Measurements from ENCODE around the gene GOLGA6A. TPM values are rescaled to one million over a fixed set of nuclear protein-coding genes. Genes with fewer than 3 reads are reported as not detected.

Gene GOLGA6A
- total RNA-seq, 4 donors from 2014 or later, result 1.2 TPM; not detected in 3

DNA sequence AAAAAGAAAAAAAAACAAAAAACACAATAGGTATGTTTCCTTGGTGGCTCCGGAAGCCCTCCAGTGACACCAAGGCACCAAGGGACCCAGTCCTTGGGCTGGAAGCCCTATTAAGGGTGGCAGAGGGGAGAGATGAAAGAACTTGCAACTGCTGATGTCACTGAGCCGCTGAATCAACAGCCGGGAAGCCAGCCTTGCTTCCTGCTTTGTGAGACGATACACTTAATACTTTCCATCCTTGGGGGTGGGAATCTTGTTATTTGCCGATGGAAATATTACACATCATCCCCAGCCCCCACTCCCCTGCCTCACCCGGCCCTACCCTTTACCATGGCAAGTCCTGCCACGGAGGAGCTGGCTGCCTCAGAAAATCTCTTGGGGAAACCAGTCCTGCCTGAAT is 42.4 kb upstream of the GOLGA6A start:
- Histone ChIP-seq H3K9me3 (no peaks in the 10 kb centered on the region), H3K27me3 (peaks cover 0 to 92% (median 25%) of the 10 kb centered on the region in 4 donors), H3K36me3 (no peaks in the 10 kb centered on the region), H3K27ac (replicated peaks in 1 of 4) (no peak overlapping the region), H3K4me1 (peaks cover 25 to 26% (median 26%) of the 10 kb centered on the region in 4 donors), H3K4me3 (no peak overlapping the region)
- DNase-seq (ENCODE audit: extremely low spot score), result no peak
- intact Hi-C loops (cut with DNase I), result loop anchor here (5.0 to 10.0 kb wide), 2 partner anchors 72 to 180 kb away; no protein-coding TSS in a partner anchor
- no peak for TF ChIP-seq POLR2A (IDR thresholded peaks at IDR 0.05; ENCODE audit: low read depth)
- no peak for TF ChIP-seq CTCF (IDR thresholded peaks at IDR 0.05)
- no peak for TF ChIP-seq POLR2AphosphoS5 (IDR thresholded peaks at IDR 0.05)
- TF ChIP-seq EP300 (IDR thresholded peaks at IDR 0.05), result no peak
- WGBS, result 75% methylated on average over 7 of the region's 7 CpGs

DNA sequence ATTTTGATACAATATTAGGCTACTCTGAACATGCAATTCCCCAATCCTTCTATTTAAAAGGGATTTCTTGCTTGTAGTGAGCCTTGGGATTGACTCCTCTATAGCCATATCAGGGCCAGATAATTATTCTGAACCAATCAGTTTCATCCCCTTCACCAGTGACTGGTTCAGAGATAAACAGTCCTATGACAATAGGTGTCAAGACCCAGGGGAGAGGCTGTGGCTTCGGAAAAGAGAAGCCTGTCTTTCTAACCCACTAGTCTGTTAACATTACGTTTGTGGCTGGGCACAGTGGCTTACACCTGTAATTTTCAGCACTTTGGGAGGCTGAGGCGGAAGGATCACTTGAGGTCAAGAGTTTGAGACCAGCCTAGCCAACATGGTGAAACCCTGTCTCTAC is 41.8 kb upstream of the GOLGA6A start:
- no peak overlapping the region for H3K27ac ChIP-seq (replicated peaks in 1 of 4)
- intact Hi-C loops (cut with DNase I), result loop anchor here (10.0 kb wide), 1 partner anchor 181 kb away; no protein-coding TSS in a partner anchor
- WGBS, result 82% methylated on average over 3 of the region's 3 CpGs

GRCh38 chr15:74123658-74124057 is 41.3 kb upstream of the GOLGA6A start:
- intact Hi-C loops (cut with DNase I), result loop anchor here (10.0 kb wide), 1 partner anchor 181 kb away; no protein-coding TSS in a partner anchor
- no peak for TF ChIP-seq EP300 (IDR thresholded peaks at IDR 0.05)
- no peak for TF ChIP-seq POLR2A (IDR thresholded peaks at IDR 0.05; ENCODE audit: low read depth)
- TF ChIP-seq POLR2AphosphoS5 (IDR thresholded peaks at IDR 0.05), result no peak
- TF ChIP-seq CTCF (IDR thresholded peaks at IDR 0.05), result no peak
- H3K9me3 ChIP-seq, result no peaks in the 10 kb centered on the region
- 58% methylated on average over 4 of the region's 4 CpGs for WGBS
- no peak overlapping the region for H3K27ac ChIP-seq (replicated peaks in 1 of 4)
- DNase-seq (ENCODE audit: extremely low spot score), result no peak
- H3K4me3 ChIP-seq, result no peak overlapping the region
- peaks cover 14 to 15% (median 15%) of the 10 kb centered on the region in 4 donors for H3K4me1 ChIP-seq
- H3K27me3 ChIP-seq, result peaks cover 0 to 81% (median 14%) of the 10 kb centered on the region in 4 donors
- H3K36me3 ChIP-seq, result no peaks in the 10 kb centered on the region

More for the DNA sequence above, 41.8 kb upstream of the GOLGA6A start:
- Histone ChIP-seq H3K9me3 (no peaks in the 10 kb centered on the region), H3K27me3 (peaks cover 0 to 86% (median 20%) of the 10 kb centered on the region in 4 donors), H3K4me3 (no peak overlapping the region), H3K4me1 (peaks cover 20 to 21% (median 20%) of the 10 kb centered on the region in 4 donors), H3K36me3 (no peaks in the 10 kb centered on the region)
- TF ChIP-seq CTCF (IDR thresholded peaks at IDR 0.05) (no peak), POLR2A (IDR thresholded peaks at IDR 0.05; ENCODE audit: low read depth) (no peak), EP300 (IDR thresholded peaks at IDR 0.05) (no peak), POLR2AphosphoS5 (IDR thresholded peaks at IDR 0.05) (no peak)
- no peak for DNase-seq (ENCODE audit: extremely low spot score)

DNA sequence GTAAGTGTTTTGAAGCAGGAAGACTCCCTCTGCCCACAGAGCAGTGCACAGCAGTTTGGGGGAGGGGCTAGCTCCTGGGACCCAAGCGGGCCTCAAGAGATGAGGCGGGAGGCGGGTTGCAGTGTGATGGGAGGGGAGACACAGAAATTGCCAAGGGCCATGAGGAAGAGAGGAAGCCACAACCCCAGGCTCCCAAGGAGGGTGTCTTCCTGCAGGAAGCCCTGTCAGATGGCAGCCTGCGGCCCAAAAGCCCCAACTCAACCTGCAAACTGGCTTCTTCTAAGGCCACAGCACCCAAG is 40.7 kb upstream of the GOLGA6A start:
- WGBS, result 49% methylated on average over 3 of the region's 4 CpGs
- no peaks in the 10 kb centered on the region for H3K9me3 ChIP-seq
- TF ChIP-seq CTCF (IDR thresholded peaks at IDR 0.05), result no peak
- no peak for TF ChIP-seq POLR2AphosphoS5 (IDR thresholded peaks at IDR 0.05)
- no peak for TF ChIP-seq EP300 (IDR thresholded peaks at IDR 0.05)
- TF ChIP-seq POLR2A (IDR thresholded peaks at IDR 0.05; ENCODE audit: low read depth), result no peak
- no peak for DNase-seq (ENCODE audit: extremely low spot score)
- H3K4me3 ChIP-seq, result no peak overlapping the region
- peaks cover 0 to 75% (median 10%) of the 10 kb centered on the region in 4 donors for H3K27me3 ChIP-seq
- no peak overlapping the region for H3K27ac ChIP-seq (replicated peaks in 1 of 4)
- no peaks in the 10 kb centered on the region for H3K36me3 ChIP-seq
- intact Hi-C loops (cut with DNase I), result loop anchor here (10.0 kb wide), 1 partner anchor 182 kb away; no protein-coding TSS in a partner anchor
- H3K4me1 ChIP-seq, result peaks cover 8 to 10% (median 9%) of the 10 kb centered on the region in 4 donors
